Left forelimb (tissue), 1 donor: ENCODE data around the gene TSPAN17.

Source experiments
- DNase-seq: peaks from one replicate; pipeline ENCODE4 v3.0.0-alpha.2; 2018; ENCODE audit warnings: low spot score

Gene TSPAN17

GRCh38 chr5:176704817-176705216, 57.5 kb downstream of the TSPAN17 start:
- no peak for DNase-seq
